Limb (tissue), 2 donors: ENCODE measurements around the gene SPATS2L.

Experiments
- DNase-seq, 2 donors: peaks; one replicate each; pipeline ENCODE4 v3.0.0-alpha.2; 2016; ENCODE audit errors: extremely low spot score in 2 of 2

Gene SPATS2L

GRCh38 chr2:200442471-200442870 lies 136.0 kb downstream of the SPATS2L start:
- no peak for DNase-seq

- DNase-seq: no peak
Measured at GRCh38 chr2:200443376-200443775, 136.9 kb downstream of the SPATS2L start.

- DNase-seq: peak in 1 of 2 donors; percentile 36
Measured at GRCh38 chr2:200443916-200444315, 137.4 kb downstream of the SPATS2L start.

GRCh38 chr2:200444530-200444929 lies 138.0 kb downstream of the SPATS2L start:
- DNase-seq: no peak

GRCh38 chr2:200445284-200445683 lies 138.8 kb downstream of the SPATS2L start:
- DNase-seq: no peak

- DNase-seq: no peak
Measured at GRCh38 chr2:200446612-200447011, 140.1 kb downstream of the SPATS2L start.

GRCh38 chr2:200447139-200447855 lies 140.8 kb downstream of the SPATS2L start:
- no peak for DNase-seq

- no peak for DNase-seq
Measured at GRCh38 chr2:200448455-200448854, 142.0 kb downstream of the SPATS2L start.

GRCh38 chr2:200449149-200449548 lies 142.7 kb downstream of the SPATS2L start:
- no peak for DNase-seq

GRCh38 chr2:200450288-200450687 lies 143.8 kb downstream of the SPATS2L start:
- DNase-seq: no peak

- DNase-seq: no peak
Measured at GRCh38 chr2:200451511-200451910, 145.0 kb downstream of the SPATS2L start.

GRCh38 chr2:200452377-200452776 lies 145.9 kb downstream of the SPATS2L start:
- no peak for DNase-seq

GRCh38 chr2:200453142-200453852 lies 146.8 kb downstream of the SPATS2L start:
- DNase-seq: no peak

GRCh38 chr2:200453853-200454534 lies 147.5 kb downstream of the SPATS2L start:
- DNase-seq: no peak

- DNase-seq: no peak
Measured at GRCh38 chr2:200454927-200455801, 148.7 kb downstream of the SPATS2L start.

GRCh38 chr2:200455958-200456421 lies 149.5 kb downstream of the SPATS2L start:
- no peak for DNase-seq

GRCh38 chr2:200456567-200456966 lies 150.1 kb downstream of the SPATS2L start:
- DNase-seq: no peak

GRCh38 chr2:200459101-200459500 lies 152.6 kb downstream of the SPATS2L start:
- no peak for DNase-seq

- no peak for DNase-seq
Measured at GRCh38 chr2:200461846-200462710, 155.6 kb downstream of the SPATS2L start.

- DNase-seq: no peak
Measured at GRCh38 chr2:200463452-200463851, 157.0 kb downstream of the SPATS2L start.
